HepG2 (cell line): ENCODE data around the gene CAVIN3. TPM values are rescaled to one million over a fixed set of nuclear protein-coding genes. Genes with fewer than 3 reads are reported as not detected.

Source experiments
- AGO1 ChIP-seq: fragments of 200-400 bp; formaldehyde crosslinking; IDR thresholded peaks from 2 replicates; pipeline ENCODE4 v1.6.1; 2017; ENCODE audit warnings: mild to moderate bottlenecking, low read depth, low read length, moderate library complexity; ENCODE audit not compliant: poor library complexity, severe bottlenecking
- HOXA5 ChIP-seq: sonication (generic); formaldehyde crosslinking; IDR thresholded peaks from 2 replicates; pipeline ENCODE4 v1.4.0; 2020; ENCODE audit warnings: missing genetic modification reagents
- MAF1 ChIP-seq: sonication (generic); formaldehyde crosslinking; IDR thresholded peaks from 2 replicates; pipeline ENCODE4 v1.5.0; 2020; ENCODE audit warnings: missing genetic modification reagents, borderline replicate concordance
- MEIS2 ChIP-seq: sonication (generic); formaldehyde crosslinking; IDR thresholded peaks from 2 replicates; pipeline ENCODE4 v1.9.0; 2021; ENCODE audit warnings: mild to moderate bottlenecking, missing genetic modification reagents
- NR1H2 ChIP-seq: sonication (generic); formaldehyde crosslinking; IDR thresholded peaks from 2 replicates; pipeline ENCODE4 v1.8.1; 2022; ENCODE audit warnings: low read depth, missing genetic modification reagents, borderline replicate concordance
- NR2F2 ChIP-seq: IDR thresholded peaks from 2 replicates; pipeline ENCODE4 v1.6.1; 2012; ENCODE audit warnings: low read depth, inconsistent platforms, borderline replicate concordance
- PPARG ChIP-seq: conservative IDR thresholded peaks from 2 replicates; pipeline ENCODE4 v1.6.1; 2016; ENCODE audit warnings: missing biosample characterization, missing genetic modification reagents
- SOX6 ChIP-seq, 2 experiments: fragments of 450-650 bp in 1 of 2; sonication (generic) in 1 of 2; formaldehyde crosslinking in 1 of 2; IDR thresholded peaks; 2 replicates each; pipeline versions ENCODE4 v1.4.0 to v1.6.1; 2017 to 2020; ENCODE audit warnings: antibody characterized with exemption in 1 of 2, mild to moderate bottlenecking in 1 of 2, missing genetic modification reagents in 1 of 2
- TBX3 ChIP-seq: fragments of 450-650 bp; IDR thresholded peaks from 2 replicates; pipeline ENCODE4 v1.6.1; 2017; ENCODE audit warnings: antibody characterized with exemption, mild to moderate bottlenecking, inconsistent platforms, borderline replicate concordance
- ZNF253 ChIP-seq: sonication (generic); formaldehyde crosslinking; IDR thresholded peaks from 2 replicates; pipeline ENCODE4 v1.8.0; 2022; ENCODE audit warnings: mild to moderate bottlenecking, missing genetic modification reagents, borderline replicate concordance
- ZNF317 ChIP-seq: sonication (generic); formaldehyde crosslinking; IDR thresholded peaks from 2 replicates; pipeline ENCODE4 v1.5.0; 2020; ENCODE audit warnings: mild to moderate bottlenecking, missing genetic modification reagents
- ZNF318 ChIP-seq: sonication (generic); formaldehyde crosslinking; IDR thresholded peaks from 2 replicates; pipeline ENCODE4 v1.4.0; 2020; ENCODE audit warnings: mild to moderate bottlenecking, missing genetic modification reagents
- ZNF354B ChIP-seq: sonication (generic); formaldehyde crosslinking; IDR thresholded peaks from 2 replicates; pipeline ENCODE4 v1.8.0; 2022; ENCODE audit warnings: mild to moderate bottlenecking, missing genetic modification reagents
- ZNF430 ChIP-seq: sonication (generic); formaldehyde crosslinking; IDR thresholded peaks from 2 replicates; pipeline ENCODE4 v1.9.0; 2021; ENCODE audit warnings: mild to moderate bottlenecking, missing genetic modification reagents
- ZNF609 ChIP-seq: sonication (generic); formaldehyde crosslinking; IDR thresholded peaks from 2 replicates; pipeline ENCODE4 v1.4.0; 2020; ENCODE audit warnings: mild to moderate bottlenecking, missing genetic modification reagents, borderline replicate concordance
- ZNF678 ChIP-seq: sonication (generic); formaldehyde crosslinking; IDR thresholded peaks from 2 replicates; pipeline ENCODE4 v1.4.0; 2020; ENCODE audit warnings: mild to moderate bottlenecking, missing genetic modification reagents
- ZNF883 ChIP-seq: sonication (generic); formaldehyde crosslinking; IDR thresholded peaks from 2 replicates; pipeline ENCODE4 v1.5.1; 2020; ENCODE audit warnings: mild to moderate bottlenecking, missing genetic modification reagents; ENCODE audit errors: not compliant biosample characterization
- polyA plus RNA-seq, 8 experiments: library from polyadenylated mRNA; depleted of rRNA in 3 of 8; stranded (reverse) in 7 of 8; unstranded in 1 of 8; fragments of >200 nt; fragmentation: Illumina TruSeq in 4 of 8; extraction: Trizol in 4 of 8; gene quantifications; 2 replicates each; pipeline versions ENCODE4 v1.2.1 to v1.2.3, GENCODE V29; 2011 to 2016; ENCODE audit warnings: low read depth in 4 of 8, missing spikeins in 1 of 8, mixed read lengths in 1 of 8; ENCODE audit not compliant: insufficient read depth in 1 of 8
- total RNA-seq, 5 experiments: library from RNA; depleted of rRNA; stranded (reverse); fragments of >200 nt; fragmentation: Illumina TruSeq; extraction: Trizol; gene quantifications; 2 replicates each; pipeline ENCODE4 v1.2.3, GENCODE V29; 2016; ENCODE audit warnings: low read depth in 1 of 5

The CAVIN3 gene
- total and polyA plus RNA-seq, 2 of the 13 experiments (the other 11 are each of a cell fraction or from before 2014, with no cell fraction given): not detected

- TF ChIP-seq ZNF318 (CRISPR knock-in tag): no peak
- TF ChIP-seq SOX6 (IDR thresholded peaks at IDR 0.05): no peak
- TF ChIP-seq SOX6 (CRISPR knock-in tag; IDR thresholded peaks at IDR 0.05): peak; percentile 58
- peak; percentile 78 for TF ChIP-seq PPARG
- TF ChIP-seq ZNF354B (CRISPR knock-in tag): no peak
- TF ChIP-seq ZNF317 (CRISPR knock-in tag): 0 out of 2 replicates have a peak, but pooled peaks have one; percentile 39
- TF ChIP-seq NR2F2: peak; percentile 34; the same call in 1 of the 2 replicates
- no peak for TF ChIP-seq ZNF430 (CRISPR knock-in tag)
- no peak for TF ChIP-seq ZNF253
- no peak for TF ChIP-seq AGO1
- peak; percentile 85 for TF ChIP-seq MEIS2 (CRISPR knock-in tag)
- TF ChIP-seq ZNF883 (CRISPR knock-in tag): no peak
- no peak for TF ChIP-seq NR1H2 (CRISPR knock-in tag)
- peak; percentile 92 for TF ChIP-seq TBX3
- TF ChIP-seq ZNF609 (CRISPR knock-in tag): peak; percentile 52; the same call in 1 of the 2 replicates
- no peak for TF ChIP-seq HOXA5 (CRISPR knock-in tag)
- no peak for TF ChIP-seq MAF1 (CRISPR knock-in tag)
- no peak for TF ChIP-seq ZNF678
These were observed 33.2 kb upstream of the CAVIN3 start (continued) for GRCh38 chr11:6353367-6353987.
